Activated naive CD4-positive, alpha-beta T cell treated with anti-CD3 and anti-CD28 coated beads, Interleukin-2, amount 50 U/mL, for 16 hours (primary cell): ENCODE measurements around the gene VAV2.

Experiments used
- DNase-seq: peaks from one replicate; pipeline ENCODE4 v3.0.0-alpha.2; 2020

The VAV2 gene

GRCh38 chr9:133791069-133791468 lies 201.1 kb downstream of the VAV2 start:
- no peak for DNase-seq

DNA sequence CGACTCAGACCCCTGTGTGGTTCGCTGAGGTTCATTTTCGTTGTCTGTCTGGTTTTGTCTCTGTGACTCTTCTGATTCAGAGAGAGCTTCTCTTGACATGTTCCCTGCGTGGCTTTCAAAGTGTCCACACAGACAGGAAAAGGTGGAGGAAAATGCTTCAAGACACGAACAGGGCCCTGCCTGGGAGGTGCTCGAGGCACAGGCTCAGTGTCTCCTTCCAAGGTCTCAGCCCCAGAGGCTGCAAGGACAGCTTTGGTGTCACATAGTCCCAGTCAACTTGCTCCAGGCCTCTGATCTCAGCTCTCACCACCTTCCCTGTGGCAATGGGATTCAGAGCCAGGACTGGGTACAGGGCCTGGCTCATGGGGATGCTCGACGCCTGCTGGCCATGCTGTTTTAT lies 202.3 kb downstream of the VAV2 start:
- no peak for DNase-seq

DNA sequence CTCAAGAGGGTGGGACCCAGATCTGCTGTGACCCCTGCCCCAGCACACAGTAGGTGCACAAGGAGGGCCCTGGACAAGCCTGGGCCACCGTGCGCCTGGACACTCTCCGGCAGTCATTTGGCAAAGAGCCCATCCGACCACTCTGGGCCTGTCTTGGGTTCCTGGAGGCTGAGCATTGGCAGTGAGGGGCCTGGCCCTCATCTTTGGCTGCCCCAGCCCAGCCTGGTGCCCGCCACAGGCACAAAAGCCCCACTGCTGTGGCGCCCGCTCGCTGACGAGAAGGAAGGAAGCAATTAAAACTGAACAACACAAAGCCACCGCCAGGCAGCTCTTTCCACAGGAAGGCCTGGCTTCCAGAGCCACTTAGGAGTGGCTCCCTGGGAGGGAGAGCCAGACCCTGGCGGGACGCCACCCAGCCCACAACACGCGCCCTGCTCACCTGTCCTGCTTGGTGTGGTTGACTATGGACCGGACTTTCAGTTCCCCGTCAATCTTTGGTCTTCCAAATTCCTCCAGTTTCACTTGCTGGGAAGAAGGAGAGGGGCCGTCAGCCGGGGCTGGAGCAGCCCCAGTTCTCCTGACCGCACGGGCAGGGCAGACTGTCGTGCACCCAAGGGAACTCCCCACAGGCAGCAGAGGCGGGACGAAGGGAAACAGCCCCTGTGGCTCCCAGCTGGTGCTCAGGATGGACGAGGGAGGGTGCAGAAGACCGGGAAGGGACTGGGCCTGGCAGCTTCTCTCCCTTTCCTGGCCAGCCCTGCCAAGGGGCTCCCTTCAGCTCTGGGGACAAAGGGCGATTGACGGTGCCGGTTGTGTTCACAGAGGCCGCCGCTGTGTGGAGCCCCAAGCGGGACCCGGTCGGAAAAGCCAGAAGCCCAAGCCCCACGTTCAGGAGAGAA lies 203.1 kb downstream of the VAV2 start:
- DNase-seq = no peak

DNA sequence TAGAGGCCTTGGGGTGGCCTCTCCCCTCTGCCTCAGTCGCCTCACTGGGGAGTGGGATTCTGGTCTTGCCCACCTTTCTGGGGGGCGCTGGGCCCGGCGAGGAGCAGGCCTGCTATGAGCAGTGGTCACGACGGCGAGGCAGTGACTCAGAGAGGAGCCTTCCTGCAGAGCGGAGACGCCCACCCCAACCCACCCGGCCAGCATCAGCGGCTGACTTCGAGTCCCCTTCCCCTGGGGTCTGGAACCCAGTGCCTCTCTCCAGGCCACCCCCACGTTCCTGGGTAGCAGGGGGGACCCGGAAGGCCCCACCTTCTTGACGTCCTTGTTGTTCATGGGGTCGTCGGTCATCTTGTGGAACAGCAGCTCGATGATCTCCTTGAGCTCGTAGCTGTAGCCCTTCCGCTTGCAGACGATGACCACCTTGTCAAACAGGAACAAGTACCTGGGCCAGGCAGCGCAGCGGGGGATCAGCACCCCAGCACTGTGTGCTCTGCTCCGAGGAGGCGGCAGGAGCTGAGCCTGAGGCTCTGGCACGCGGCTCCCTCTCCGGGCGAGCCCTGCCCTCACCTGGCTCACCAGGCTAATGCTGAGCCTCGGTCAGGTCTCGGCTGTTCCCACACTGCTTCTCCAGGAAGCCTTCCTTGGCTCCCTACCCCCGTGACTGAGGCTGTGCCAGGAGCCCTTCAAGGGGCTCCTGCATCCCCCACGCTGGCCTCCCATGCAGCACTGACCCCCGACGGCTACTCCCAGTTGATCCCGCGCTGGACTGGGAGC lies 203.9 kb downstream of the VAV2 start:
- no peak for DNase-seq

DNA sequence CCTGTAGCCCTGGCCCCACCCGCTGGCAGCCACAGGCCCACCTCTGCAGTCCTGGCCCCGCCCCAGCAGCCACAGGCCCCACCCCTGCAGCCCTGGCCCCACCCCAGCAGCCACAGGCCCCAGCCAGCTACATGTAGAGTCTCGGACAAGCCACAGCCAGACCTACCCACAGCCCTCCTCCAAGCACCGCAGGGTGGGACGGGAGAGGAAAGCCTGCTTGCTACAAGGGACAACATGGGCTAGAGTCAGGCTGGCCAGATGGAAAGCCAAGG lies 204.4 kb downstream of the VAV2 start:
- DNase-seq = no peak

GRCh38 chr9:133786907-133787753 lies 205.0 kb downstream of the VAV2 start:
- DNase-seq = no peak

DNA sequence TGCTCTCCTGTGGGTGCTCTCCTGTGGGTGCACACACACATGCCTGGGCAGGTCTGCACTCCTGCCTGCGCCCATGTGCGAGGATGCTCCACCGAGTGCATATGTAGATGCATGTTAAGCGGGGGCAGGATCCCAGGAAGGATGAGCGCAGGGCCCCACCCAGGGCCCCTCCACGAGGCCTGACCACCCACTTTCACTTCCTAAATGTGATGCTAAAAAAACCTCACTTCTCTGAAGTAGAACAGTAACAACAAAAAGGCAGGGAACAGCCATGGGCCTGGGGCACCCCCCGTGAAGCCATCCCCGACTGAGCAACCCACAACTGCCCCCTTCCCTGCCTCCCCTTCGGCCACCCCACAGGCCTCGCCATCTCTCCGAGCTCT lies 205.8 kb downstream of the VAV2 start:
- no peak for DNase-seq

GRCh38 chr9:133785753-133786370 lies 206.3 kb downstream of the VAV2 start:
- DNase-seq = no peak

DNA sequence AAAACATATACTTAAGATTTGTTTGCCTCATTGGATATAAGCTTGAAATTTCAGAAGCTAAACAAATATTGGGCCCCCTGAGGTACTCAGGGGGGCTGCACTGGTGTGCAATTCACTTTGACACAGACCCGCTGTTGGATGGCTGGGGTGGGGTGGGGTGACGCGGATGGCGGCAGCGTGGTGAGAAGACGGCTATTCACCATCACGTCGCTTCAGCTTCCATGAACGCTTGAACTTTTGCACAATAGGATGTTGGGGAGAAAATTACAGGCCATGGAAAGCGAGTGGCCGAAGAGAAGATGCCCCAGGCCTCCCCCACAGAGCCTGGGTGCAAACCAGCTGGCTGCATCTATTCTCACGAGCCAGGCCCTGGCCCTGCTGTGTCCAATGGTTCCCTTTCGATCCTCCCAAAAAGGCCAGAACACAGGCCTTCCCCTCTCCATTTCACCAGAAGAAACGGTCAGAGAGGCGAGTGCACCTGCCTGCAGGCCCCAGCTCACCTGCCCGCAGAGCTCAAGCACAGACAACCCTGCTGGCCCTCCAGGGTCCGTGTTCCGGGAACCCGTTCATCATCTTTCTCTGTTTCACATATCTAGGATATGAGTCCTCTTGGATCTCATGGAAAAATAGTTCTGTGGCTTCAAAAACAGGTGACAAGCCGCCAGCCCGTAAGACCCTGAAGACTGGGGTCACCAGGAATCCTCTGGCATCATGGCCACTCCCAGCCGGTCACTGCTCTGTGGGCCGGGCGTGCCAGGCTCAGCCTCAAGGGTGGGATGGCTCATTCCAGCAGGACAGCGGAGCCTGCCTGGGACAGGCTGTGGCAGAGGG lies 207.2 kb downstream of the VAV2 start:
- DNase-seq = no peak

GRCh38 chr9:133783331-133783731 lies 208.8 kb downstream of the VAV2 start:
- DNase-seq = no peak

DNA sequence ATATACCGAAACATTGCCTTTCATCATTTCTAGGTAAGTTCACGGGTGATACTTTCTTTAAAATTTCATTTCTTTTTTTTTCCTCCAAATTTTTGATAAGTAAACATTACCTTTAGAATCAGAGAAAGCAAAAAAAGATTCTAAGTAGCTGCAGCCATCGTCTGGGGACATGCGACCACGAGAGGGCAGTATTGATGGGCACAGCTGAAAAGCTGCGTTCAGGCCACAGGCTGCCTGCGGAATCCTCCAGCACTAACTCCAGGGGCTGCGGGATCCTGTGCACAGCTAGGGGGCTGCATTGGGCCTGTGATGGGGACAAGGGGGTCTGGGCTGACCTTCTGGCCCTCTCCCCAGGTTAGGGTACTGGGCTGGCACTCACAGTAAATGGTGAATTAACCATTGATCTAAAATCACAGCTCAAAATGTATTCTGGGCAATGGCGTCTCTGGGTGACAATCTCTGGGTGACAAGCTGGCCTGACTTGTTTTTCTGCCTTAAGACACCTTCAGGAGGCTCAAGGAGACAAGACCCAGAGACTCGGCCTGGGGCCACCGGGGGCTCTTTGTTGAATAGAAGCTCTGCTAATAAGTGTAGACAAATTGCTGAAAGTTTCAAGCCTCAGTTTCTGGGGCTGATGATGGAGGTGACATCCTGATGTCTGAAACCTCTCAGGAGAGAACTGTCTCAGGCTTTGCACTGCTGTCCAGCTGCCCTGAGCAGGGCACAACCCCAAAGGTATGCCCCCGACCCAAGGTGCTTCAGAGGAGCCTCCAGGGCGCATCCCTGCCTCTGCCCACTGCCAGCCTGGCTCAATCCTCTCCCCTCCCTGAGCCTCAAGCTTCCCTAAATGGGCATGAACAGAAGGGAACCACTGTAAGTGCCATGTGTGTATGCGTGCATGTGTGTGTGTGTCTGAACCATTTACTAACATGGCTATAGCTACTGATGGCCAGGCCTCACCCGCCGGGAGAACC lies 209.7 kb downstream of the VAV2 start:
- DNase-seq = peak; percentile 73

DNA sequence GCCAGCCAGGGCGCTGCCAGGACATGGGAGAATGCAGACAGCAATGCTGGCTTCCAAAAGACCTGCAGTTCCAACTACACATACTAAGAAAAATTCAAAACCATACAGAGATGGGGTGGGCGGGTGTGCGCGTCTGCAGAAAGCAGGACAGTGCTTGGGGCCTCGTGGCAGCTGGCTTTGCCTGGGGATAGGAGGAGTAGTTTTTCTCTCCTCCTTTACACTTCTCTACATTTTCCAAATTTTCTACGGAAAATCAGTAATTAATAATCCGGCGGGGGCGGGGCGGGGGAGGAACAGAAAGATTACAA lies 210.3 kb downstream of the VAV2 start:
- no peak for DNase-seq

DNA sequence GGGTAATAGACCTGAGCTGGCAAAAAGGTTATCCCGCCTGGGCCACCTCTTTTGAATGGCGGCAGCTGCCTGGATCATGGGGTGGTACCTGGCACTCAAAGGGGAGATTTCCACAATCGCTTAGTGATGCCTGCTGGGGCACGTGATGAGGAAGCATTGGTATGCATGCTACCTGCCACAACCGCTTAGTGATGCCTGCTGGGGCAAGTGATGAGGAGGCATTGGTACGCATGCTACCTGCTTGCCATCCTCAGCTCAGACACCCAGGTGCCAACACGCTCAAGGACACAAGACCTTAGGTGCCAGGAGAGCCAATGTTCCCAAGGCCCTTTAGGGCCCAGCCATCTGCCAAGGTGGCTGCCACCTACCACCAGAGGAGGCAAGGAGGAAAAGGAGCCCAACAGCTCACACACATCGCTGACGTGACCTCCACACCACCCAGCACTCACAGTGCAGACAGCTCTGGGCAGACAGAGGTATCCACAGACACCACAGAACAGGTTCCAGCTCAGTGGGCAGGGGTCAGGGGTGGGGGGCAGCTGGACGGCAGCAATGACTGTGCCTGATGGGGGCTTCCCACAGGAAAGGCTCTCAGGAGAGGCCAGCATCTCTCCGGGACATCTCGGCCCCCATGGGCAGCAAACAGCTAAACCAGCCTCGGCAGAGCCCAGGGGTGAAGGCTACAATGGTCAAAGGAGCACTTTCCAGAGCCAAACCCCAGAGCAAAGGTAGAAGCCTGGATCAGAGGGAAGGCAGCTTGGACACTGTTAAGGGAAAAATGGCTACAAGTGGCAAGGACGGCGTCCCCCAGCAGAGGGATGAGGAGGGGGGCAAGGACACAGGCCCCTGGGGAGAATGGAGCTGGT lies 210.9 kb downstream of the VAV2 start:
- DNase-seq = no peak

DNA sequence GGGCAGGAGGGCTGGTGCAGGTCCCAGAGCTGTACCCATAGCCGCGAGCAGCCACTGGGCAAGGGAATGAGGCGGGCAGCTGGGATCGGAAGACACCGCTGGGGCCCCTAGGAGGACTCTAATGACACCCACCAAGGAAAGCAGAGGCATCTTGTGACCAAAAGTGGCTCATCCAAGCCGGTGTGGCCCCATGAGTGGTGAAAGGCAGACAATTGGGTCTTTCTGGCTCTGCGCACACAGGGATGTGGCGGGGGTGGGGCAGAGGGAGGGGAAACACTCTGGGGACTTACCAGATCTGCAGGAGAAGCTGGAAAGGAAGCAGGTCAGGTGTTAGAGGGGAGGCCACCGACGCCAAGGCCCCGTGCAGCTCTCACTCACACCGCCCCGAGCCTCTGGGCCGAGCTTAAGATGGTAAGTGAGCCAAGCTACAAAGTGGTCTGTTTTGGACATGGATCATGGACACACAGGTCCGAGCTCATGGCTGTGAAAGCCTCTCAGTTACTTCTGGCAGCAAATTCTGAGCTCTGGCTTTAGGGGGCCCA lies 211.6 kb downstream of the VAV2 start:
- DNase-seq = no peak

DNA sequence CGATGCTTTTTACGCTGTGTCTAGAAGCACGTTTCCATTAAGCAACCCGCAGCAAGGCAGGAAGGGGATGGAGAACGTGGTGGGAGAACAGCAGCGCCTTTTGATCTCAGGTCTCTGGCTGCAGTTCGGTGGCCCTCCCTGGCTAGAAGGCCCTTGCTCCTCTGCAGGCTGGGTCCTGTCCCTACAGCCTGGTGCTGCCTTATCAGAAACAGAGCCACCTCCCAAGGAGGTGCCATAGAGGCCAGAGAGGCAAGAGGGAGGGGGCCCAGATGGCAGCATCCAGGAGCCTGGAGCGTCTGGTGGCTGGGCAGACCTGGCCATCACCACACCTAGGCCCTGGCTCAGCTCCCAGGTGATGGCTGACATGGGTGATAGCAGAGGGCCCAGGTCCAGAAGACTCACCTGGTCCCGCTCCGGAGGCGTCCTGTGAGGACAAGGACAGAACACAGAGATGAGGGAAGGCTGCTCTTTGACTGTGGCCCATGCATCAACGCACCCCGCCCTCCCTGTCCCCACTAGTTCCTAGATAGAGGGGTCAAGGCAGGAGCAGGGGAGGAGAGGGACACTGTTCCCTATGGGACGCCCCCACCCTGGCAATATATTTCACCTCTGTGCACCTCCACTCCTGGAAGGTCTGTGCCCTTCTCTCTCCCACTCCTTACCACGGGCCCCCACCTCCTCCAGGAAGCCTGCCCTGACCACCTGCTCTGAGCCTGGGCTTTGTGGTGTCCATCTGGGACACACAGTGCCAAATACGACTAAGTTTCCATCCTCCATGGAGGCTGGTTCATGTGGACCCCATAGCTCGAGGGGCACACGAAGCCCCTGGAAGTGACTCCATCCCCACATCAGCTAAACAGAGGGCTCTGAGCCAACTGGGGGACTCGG lies 212.4 kb downstream of the VAV2 start:
- no peak for DNase-seq

- DNase-seq = no peak
Measured at GRCh38 chr9:133779081-133779480, 213.0 kb downstream of the VAV2 start.

DNA sequence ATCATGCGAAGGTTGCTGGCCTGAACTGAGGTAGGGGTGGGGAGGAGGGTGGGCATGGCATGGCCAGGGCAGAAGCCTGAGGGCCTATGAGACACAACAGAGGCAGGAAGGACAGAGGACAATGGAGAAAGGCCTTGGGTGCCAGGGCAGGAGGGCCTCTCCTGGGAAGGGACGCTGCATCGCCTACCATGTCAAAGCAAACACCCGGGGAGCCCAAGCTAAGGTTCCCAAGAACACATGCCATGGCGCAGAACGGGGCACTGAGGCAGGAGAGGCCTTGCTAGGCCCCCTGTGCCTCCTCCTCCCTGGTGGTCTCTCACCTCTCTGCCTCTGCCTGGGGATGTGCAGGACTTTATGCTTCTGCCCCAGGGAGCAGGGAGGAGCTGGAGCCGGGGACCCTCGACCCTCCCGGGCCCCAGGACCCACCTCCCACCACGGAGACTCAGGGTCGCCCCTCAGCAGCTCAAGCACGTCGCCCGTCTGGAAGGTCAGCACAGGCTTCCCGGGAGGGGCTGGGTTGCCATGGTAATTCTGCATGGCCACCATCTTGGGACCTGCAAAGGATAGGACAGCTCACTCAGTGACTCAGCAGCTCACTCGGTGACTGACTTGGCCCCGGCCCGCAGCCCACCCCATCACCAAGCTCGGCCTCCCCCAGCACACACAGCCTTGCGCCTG lies 213.6 kb downstream of the VAV2 start:
- no peak for DNase-seq

DNA sequence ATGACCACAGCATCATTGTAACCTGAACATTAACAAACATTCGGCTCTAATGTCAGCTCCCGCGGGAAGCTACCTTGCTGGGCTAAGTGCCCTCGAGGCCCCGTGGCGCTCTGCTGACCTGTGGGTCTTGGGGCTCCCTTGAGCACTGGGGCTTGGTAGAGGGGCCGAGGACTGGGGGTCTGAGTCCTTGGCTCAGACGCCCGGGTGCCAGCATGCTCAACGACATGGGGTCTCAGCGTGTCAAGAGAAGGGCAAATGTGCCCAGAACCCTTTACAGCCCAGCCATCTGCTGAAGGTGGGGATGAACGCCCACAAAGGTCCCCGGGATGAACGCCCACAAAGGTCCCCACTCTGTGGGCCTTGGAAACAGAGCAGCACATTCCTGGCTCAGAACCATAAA lies 214.3 kb downstream of the VAV2 start:
- no peak for DNase-seq
